HG02885 (cell line): Measurements from ENCODE around the gene PHRF1.

Source experiments
- ATAC-seq: cut with Tn5 transposase; IDR thresholded peaks from one replicate; pipeline ENCODE4 v1.9.1; 2021; ENCODE audit warnings: mild to moderate bottlenecking; ENCODE audit not compliant: unreplicated experiment, poor library complexity

Gene PHRF1

GRCh38 chr11:557328-558132 is 18.7 kb upstream of the PHRF1 start:
- ATAC-seq, result no peak

GRCh38 chr11:558503-558902 is 17.8 kb upstream of the PHRF1 start:
- no peak for ATAC-seq

- ATAC-seq, result no peak
Observed at GRCh38 chr11:559020-559620, 17.1 kb upstream of the PHRF1 start.

- no peak for ATAC-seq
Observed at GRCh38 chr11:559712-560304, 16.5 kb upstream of the PHRF1 start.

GRCh38 chr11:560305-561147 is 15.7 kb upstream of the PHRF1 start, which contains the start of the genes LMNTD2 and RASSF7:
LMNTD2 (minus strand) TSS chr11:560738; CDS start chr11:560716, 22 bp downstream.
RASSF7 (plus strand) TSS chr11:560970; CDS start chr11:561769, 799 bp downstream.
- ATAC-seq, result peak; percentile 89

GRCh38 chr11:561148-562003 is 14.9 kb upstream of the PHRF1 start:
- peak; percentile 21 for ATAC-seq

GRCh38 chr11:562046-562645 is 14.1 kb upstream of the PHRF1 start:
- no peak for ATAC-seq

- ATAC-seq, result no peak
Observed at GRCh38 chr11:563066-563811, 13.0 kb upstream of the PHRF1 start.

GRCh38 chr11:563812-564578 is 12.3 kb upstream of the PHRF1 start:
- ATAC-seq, result no peak

- no peak for ATAC-seq
Observed at GRCh38 chr11:565921-566509, 10.3 kb upstream of the PHRF1 start.

- no peak for ATAC-seq
Observed at GRCh38 chr11:567011-567628, 9.2 kb upstream of the PHRF1 start.

GRCh38 chr11:567629-568292 is 8.5 kb upstream of the PHRF1 start:
- ATAC-seq, result no peak

- ATAC-seq, result peak; percentile 88
Observed at GRCh38 chr11:568306-569157, 7.7 kb upstream of the PHRF1 start.

- no peak for ATAC-seq
Observed at GRCh38 chr11:569158-569885, 6.9 kb upstream of the PHRF1 start.

GRCh38 chr11:571802-572185 is 4.5 kb upstream of the PHRF1 start:
- no peak for ATAC-seq
